Endothelial cell of umbilical vein (primary cell): ENCODE measurements around the gene ARG1. TPM values are rescaled to one million over a fixed set of nuclear protein-coding genes. Genes with fewer than 3 reads are reported as not detected.

Experiments
- BruUV-seq: library from RNA; stranded (reverse); fragments of 400-500 nt; replicated peaks from 2 replicates; lab custom pipeline; 2021; lab: Mats Ljungman, UMichigan
- CTCF ChIA-PET: fragments of 300-600, 350-600 bp; sonication (Branson Sonifier 250); formaldehyde crosslinking; loops from one replicate; lab custom pipeline; 2021; ENCODE audit warnings: antibody characterized with exemption, inconsistent platforms; lab: Charles Lee
- POLR2A ChIA-PET: fragments of 300-600, 350-600 bp; sonication (Branson Sonifier 250); formaldehyde crosslinking; loops from one replicate; lab custom pipeline; 2021; ENCODE audit warnings: antibody characterized with exemption, inconsistent platforms; lab: Charles Lee
- DNase-seq: peaks from one replicate; pipeline ENCODE4 v3.0.0-alpha.2; 2011; ENCODE audit warnings: low read depth, low spot score
- FAIRE-seq: peaks from 2 replicates; lab custom pipeline; 2011; peaks lifted over from hg19 to GRCh38; lab: Jason Lieb, UNC
- H2AFZ ChIP-seq: 2 replicates; pipeline ENCODE4 v1.6.0; 2012; ENCODE audit warnings: low read depth, low read length, control low read depth, inconsistent platforms
- H3K27ac ChIP-seq: 2 replicates; pipeline ENCODE4 v1.5.1; 2011; ENCODE audit warnings: low read depth, mild to moderate bottlenecking, control low read depth, low read length, moderate library complexity; ENCODE audit not compliant: insufficient read depth
- H3K27me3 ChIP-seq, 2 experiments: 2 replicates each; pipeline versions ENCODE4 v1.6.0 to v1.6.1; 2011; ENCODE audit warnings: low read length in 2 of 2, mixed read lengths in 1 of 2; ENCODE audit not compliant: control insufficient read depth in 2 of 2, insufficient read depth in 2 of 2
- H3K36me3 ChIP-seq, 2 experiments: 2 replicates in 1 of 2; 3 replicates in 1 of 2; pipeline ENCODE4 v1.5.1; 2011; ENCODE audit warnings: low read length in 2 of 2, mild to moderate bottlenecking in 1 of 2, moderate library complexity in 1 of 2; ENCODE audit not compliant: control insufficient read depth in 2 of 2, insufficient read depth in 2 of 2; ENCODE audit errors: extremely low read depth in 1 of 2
- H3K4me1 ChIP-seq: 3 replicates; pipeline ENCODE4 v1.5.1; 2011; ENCODE audit warnings: mild to moderate bottlenecking, low read length; ENCODE audit not compliant: control insufficient read depth, insufficient read depth; ENCODE audit errors: extremely low read depth
- H3K4me2 ChIP-seq: 2 replicates; pipeline ENCODE4 v1.6.1; 2011; ENCODE audit warnings: low read length, control low read depth, mixed read lengths; ENCODE audit not compliant: insufficient read depth
- H3K4me3 ChIP-seq, 3 experiments: fragments of 200-600 bp in 1 of 3; sonication (generic), shearing (Covaris generic) in 1 of 3; replicated peaks in 1 of 3; 2 replicates each; pipeline ENCODE4 v1.5.1; 2011 to 2016; ENCODE audit warnings: control low read depth in 3 of 3, low read length in 3 of 3, mild to moderate bottlenecking in 2 of 3, inconsistent platforms in 1 of 3, low read depth in 1 of 3, moderate library complexity in 1 of 3; ENCODE audit not compliant: insufficient read depth in 1 of 3
- H3K79me2 ChIP-seq: 2 replicates; pipeline ENCODE4 v1.6.0; 2012; ENCODE audit warnings: low read length, inconsistent platforms; ENCODE audit not compliant: control insufficient read depth, insufficient read depth
- H3K9ac ChIP-seq: replicated peaks from 2 replicates; pipeline ENCODE3; 2011; ENCODE audit warnings: low read length, control low read depth; ENCODE audit not compliant: insufficient read depth; ENCODE audit errors: extremely low read depth
- H3K9me1 ChIP-seq: replicated peaks from 3 replicates; pipeline ENCODE4 v1.6.0; 2011; ENCODE audit warnings: mild to moderate bottlenecking, low read length; ENCODE audit not compliant: control insufficient read depth, insufficient read depth; ENCODE audit errors: extremely low read depth
- H3K9me3 ChIP-seq: replicated peaks from 2 replicates; pipeline ENCODE4 v1.5.1; 2012; ENCODE audit warnings: low read length, inconsistent platforms; ENCODE audit not compliant: control insufficient read depth, insufficient read depth
- H4K20me1 ChIP-seq: replicated peaks from 2 replicates; pipeline ENCODE3; 2011; ENCODE audit warnings: mild to moderate bottlenecking, low read length; ENCODE audit not compliant: control insufficient read depth, insufficient read depth; ENCODE audit errors: extremely low read depth
- CTCF ChIP-seq, 2 donors: IDR thresholded peaks; 1 replicate in 1 of 2; 2 replicates in 1 of 2; pipeline ENCODE4 v1.5.1; 2011; ENCODE audit warnings: low read length in 2 of 2, mild to moderate bottlenecking in 2 of 2, moderate library complexity in 2 of 2, control low read depth in 1 of 2, inconsistent platforms in 1 of 2, low read depth in 1 of 2; ENCODE audit not compliant: insufficient read depth in 1 of 2; ENCODE audit errors: extremely low read depth in 1 of 2
- EZH2 ChIP-seq: IDR thresholded peaks from 2 replicates; pipeline ENCODE4 v1.6.1; 2012; ENCODE audit warnings: borderline replicate concordance, low read depth, mild to moderate bottlenecking, moderate library complexity, low read length, inconsistent platforms; ENCODE audit not compliant: severe bottlenecking
- FOS ChIP-seq: IDR thresholded peaks from 2 replicates; pipeline ENCODE4 v1.6.1; 2011; ENCODE audit warnings: mild to moderate bottlenecking, low read length, moderate library complexity, borderline replicate concordance; ENCODE audit not compliant: insufficient read depth
- GATA2 ChIP-seq: IDR thresholded peaks from 2 replicates; pipeline ENCODE4 v1.7.0; 2011; ENCODE audit warnings: low read depth, mild to moderate bottlenecking, moderate library complexity, mixed read lengths, low read length; ENCODE audit not compliant: insufficient read length, insufficient read depth
- JUN ChIP-seq: IDR thresholded peaks from 2 replicates; pipeline ENCODE4 v1.6.1; 2011; ENCODE audit warnings: borderline replicate concordance, low read depth; ENCODE audit not compliant: insufficient read length, insufficient read depth
- MAX ChIP-seq: IDR thresholded peaks from 2 replicates; pipeline ENCODE4 v1.6.1; 2011; ENCODE audit not compliant: insufficient read depth, insufficient read length
- MYC ChIP-seq: IDR thresholded peaks from one replicate; pipeline ENCODE4 v1.6.1; 2011; ENCODE audit warnings: mild to moderate bottlenecking, low read depth, low read length
- POLR2A ChIP-seq: IDR thresholded peaks from 2 replicates; pipeline ENCODE4 v1.6.1; 2012; ENCODE audit warnings: low read depth, mild to moderate bottlenecking, control low read depth, low read length
- POLR2AphosphoS5 ChIP-seq: IDR thresholded peaks from 2 replicates; pipeline ENCODE4 v1.6.1; 2012; ENCODE audit warnings: low read depth, mild to moderate bottlenecking, control low read depth, low read length, moderate library complexity; ENCODE audit not compliant: insufficient read depth
- dilution Hi-C: fragments of 300-500 bp; cut with MboI; formaldehyde crosslinking; loops from one replicate; pipeline ENCODE4 v1.15.0; 2019; ENCODE audit warnings: low sequenced_read_pairs; ENCODE audit not compliant: extremely low pct_ligation_motif_present
- intact Hi-C: fragments of 100-400 bp; cut with micrococcal nuclease; formaldehyde crosslinking; loops from one replicate; pipeline ENCODE4 v1.10.0; 2022
- polyA plus RNA-seq, 4 experiments: library from polyadenylated mRNA; depleted of rRNA in 3 of 4; stranded (reverse) in 3 of 4; unstranded in 1 of 4; fragments of >200 nt; gene quantifications; 2 replicates each; pipeline versions ENCODE4 v1.2.1 to v1.2.3, GENCODE V29; 2011 to 2012; ENCODE audit warnings: missing spikeins in 1 of 4
- total RNA-seq: library from RNA; stranded (reverse); gene quantifications from 2 replicates; pipeline ENCODE4 v1.2.3, GENCODE V29; 2021

The ARG1 gene
- total and polyA plus RNA-seq, 2 donors (not counting 3 experiments of a cell fraction or from before 2014, with no cell fraction given) = not detected

GRCh38 chr6:131588643-131589042, 15.6 kb downstream of the ARG1 start:
- Histone ChIP-seq H3K4me2 (no peak overlapping the region), H3K4me1 (no peaks in the 10 kb centered on the region), H3K9me1 (no peaks in the 10 kb centered on the region), H2AFZ (no peak overlapping the region), H3K9ac (no peak overlapping the region), H3K36me3 (peaks cover 9 to 37% of the 10 kb centered on the region in 2 experiments), H3K27me3 (no peaks in the 10 kb centered on the region), H3K79me2 (no peaks in the 10 kb centered on the region), H3K9me3 (no peaks in the 10 kb centered on the region), H4K20me1 (no peaks in the 10 kb centered on the region), H3K4me3 (no peak overlapping the region), H3K27ac (no peak overlapping the region)
- FAIRE-seq (no peak), DNase-seq (no peak)
- POLR2A ChIA-PET = no interaction called here
- CTCF ChIA-PET = no interaction called here
- dilution Hi-C loops (no loop called here), intact Hi-C loops (no loop called here)
- no peak for TF ChIP-seq POLR2AphosphoS5
- no peak for TF ChIP-seq MAX
- no peak for TF ChIP-seq EZH2
- TF ChIP-seq JUN = no peak
- no peak for TF ChIP-seq GATA2
- TF ChIP-seq MYC = no peak
- TF ChIP-seq POLR2A = no peak
- TF ChIP-seq FOS = no peak
- TF ChIP-seq CTCF (IDR thresholded peaks at IDR 0.05; ENCODE audit: extremely low read depth in 1 of 2, insufficient read depth in 1 of 2, low read depth in 1 of 2, low read length in 2 of 2) = no peak
- no TSS peak for BruUV-seq
